ENCODE results near the gene CAMK2N2.

Gene CAMK2N2

DNA sequence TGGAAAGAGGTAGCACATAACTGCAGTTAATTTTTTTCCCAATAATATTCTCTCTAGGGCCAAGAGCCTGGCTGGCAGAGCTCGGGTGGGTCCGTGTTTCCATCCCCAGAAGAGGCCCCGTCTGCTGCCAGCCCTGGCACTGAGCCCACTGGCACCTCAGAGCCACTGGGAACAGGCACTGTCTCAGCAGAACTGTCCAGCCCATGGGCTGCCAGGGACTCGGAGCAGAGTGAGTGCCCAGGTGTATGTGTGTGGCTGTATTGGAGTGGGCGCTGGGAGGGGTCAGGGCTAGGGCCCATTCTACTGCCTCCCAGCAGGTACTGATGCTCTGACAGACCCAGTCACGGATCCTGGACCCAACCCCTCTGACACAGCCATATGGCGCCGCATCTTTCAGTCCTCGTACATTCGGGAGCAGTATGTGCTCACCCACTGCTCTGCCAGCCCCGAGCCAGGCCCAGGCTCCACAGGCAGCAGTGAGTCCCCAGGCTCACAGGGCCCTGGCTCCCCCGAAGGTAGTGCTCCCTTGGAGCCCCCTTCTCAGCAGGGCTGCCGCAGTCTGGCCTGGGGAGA is 23.0 kb downstream of the CAMK2N2 start:
- TF ChIP-seq, protein P1, sequence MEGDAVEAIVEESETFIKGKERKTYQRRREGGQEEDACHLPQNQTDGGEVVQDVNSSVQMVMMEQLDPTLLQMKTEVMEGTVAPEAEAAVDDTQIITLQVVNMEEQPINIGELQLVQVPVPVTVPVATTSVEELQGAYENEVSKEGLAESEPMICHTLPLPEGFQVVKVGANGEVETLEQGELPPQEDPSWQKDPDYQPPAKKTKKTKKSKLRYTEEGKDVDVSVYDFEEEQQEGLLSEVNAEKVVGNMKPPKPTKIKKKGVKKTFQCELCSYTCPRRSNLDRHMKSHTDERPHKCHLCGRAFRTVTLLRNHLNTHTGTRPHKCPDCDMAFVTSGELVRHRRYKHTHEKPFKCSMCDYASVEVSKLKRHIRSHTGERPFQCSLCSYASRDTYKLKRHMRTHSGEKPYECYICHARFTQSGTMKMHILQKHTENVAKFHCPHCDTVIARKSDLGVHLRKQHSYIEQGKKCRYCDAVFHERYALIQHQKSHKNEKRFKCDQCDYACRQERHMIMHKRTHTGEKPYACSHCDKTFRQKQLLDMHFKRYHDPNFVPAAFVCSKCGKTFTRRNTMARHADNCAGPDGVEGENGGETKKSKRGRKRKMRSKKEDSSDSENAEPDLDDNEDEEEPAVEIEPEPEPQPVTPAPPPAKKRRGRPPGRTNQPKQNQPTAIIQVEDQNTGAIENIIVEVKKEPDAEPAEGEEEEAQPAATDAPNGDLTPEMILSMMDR (IDR thresholded peaks at IDR 0.05; ENCODE audit: low read depth, low read length, missing control alignments): no peak
- DNase-seq (ENCODE audit: low read depth): no peak
- in situ Hi-C loops (cut with HindIII; ENCODE audit: low sequenced_read_pairs): loop anchor here (25.0 kb wide), 1 partner anchor 351 kb away; the partner anchor contains the start of gene PARL
- no peak overlapping the region for H3K4me3 ChIP-seq (ENCODE audit: low read depth, low read length)

DNA sequence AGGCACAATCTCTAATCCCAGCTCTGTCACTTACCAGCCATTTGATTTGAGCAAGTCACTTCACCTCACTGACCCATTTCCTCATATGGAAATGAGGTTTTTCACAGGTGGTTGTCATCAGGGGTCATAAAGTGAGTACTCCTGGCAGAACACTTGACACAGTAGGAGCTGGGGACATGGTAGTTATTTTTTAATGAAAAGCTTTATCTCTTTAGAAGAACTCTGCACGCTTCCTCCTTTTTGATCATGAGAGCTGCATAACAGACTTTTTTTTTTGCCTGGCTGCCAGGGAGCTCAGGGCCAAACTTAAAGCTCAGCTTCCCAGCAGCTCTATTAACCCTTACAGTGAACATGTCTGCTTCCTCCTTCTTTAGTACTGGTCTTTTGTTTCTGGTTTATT is 23.5 kb downstream of the CAMK2N2 start:
- H3K4me3 ChIP-seq (ENCODE audit: low read depth, low read length): no peak overlapping the region
- TF ChIP-seq, protein P1 (IDR thresholded peaks at IDR 0.05; ENCODE audit: low read depth, low read length, missing control alignments): no peak
- in situ Hi-C loops (cut with HindIII; ENCODE audit: low sequenced_read_pairs): loop anchor here (25.0 kb wide), 1 partner anchor 351 kb away; the partner anchor contains the start of gene PARL
- DNase-seq (ENCODE audit: low read depth): no peak

DNA sequence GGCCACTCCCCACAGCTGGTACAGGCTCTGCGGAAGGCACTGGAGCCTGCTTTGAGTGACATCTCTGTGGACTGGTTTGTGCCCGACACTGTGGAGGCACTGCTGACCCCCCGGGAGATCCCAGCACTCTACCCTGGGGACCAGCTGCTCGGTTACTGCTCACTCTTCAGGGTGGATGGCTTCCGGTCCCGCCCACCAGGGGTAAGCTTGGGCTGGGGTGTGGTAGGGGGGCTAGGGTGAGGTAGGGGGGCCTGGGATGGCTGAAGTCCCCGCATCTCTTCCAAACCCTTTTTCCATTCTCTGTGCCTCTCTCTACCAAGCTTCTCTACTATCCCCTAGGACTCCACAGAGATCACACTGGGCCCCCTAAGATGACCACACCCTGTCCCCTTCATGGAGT is 24.1 kb downstream of the CAMK2N2 start:
- DNase-seq (ENCODE audit: low read depth): no peak
- TF ChIP-seq, protein P1 (IDR thresholded peaks at IDR 0.05; ENCODE audit: low read depth, low read length, missing control alignments): no peak
- no peak overlapping the region for H3K4me3 ChIP-seq (ENCODE audit: low read depth, low read length)
- in situ Hi-C loops (cut with HindIII; ENCODE audit: low sequenced_read_pairs): loop anchor here (25.0 kb wide), 1 partner anchor 350 kb away; the partner anchor contains the start of gene PARL

DNA sequence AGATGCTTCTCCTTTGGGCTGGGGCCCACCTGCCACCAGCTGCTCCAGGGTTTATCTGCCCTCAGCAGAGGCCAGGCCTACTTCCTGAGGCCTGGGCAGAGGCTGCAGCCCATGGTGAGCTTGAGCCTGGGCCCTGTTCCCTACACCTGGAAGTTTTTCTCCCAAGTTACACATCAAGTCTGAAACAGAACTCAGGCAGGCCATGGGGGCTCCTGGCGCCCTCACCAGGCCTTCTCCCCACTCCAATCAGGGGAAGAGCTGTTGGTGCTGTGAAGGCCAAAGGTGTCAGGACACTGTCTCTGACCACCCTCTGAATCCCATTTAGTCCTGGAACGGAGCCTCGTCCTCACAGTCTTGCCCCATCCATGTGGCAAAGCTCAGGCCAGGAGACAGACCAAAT is 24.7 kb downstream of the CAMK2N2 start:
- TF ChIP-seq, protein P1 (IDR thresholded peaks at IDR 0.05; ENCODE audit: low read depth, low read length, missing control alignments): no peak
- no peak overlapping the region for H3K4me3 ChIP-seq (ENCODE audit: low read depth, low read length)
- DNase-seq (ENCODE audit: low read depth): no peak
- in situ Hi-C loops (cut with HindIII; ENCODE audit: low sequenced_read_pairs): loop anchor here (25.0 kb wide), 1 partner anchor 349 kb away; the partner anchor contains the start of gene PARL

DNA sequence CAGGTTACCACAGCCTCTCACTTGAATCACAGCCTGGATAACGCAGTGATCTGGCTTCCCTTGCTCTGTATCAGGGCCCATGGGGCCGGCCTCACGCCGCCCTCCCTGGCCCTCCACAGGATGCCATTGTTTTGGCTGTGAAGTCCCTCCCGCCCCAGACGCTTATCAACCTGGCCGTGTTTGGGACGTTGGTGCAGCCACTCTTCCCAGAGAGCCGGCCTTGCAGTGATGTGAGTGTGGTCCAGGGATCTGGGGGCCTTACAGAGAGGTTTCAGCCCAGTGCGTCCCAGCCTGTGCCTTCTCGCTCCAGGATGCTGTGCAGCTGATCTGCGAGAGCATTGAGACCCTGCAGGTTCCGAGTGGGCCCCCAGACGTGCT is 25.3 kb downstream of the CAMK2N2 start:
- in situ Hi-C loops (cut with HindIII; ENCODE audit: low sequenced_read_pairs): loop anchor here (25.0 kb wide), 1 partner anchor 349 kb away; the partner anchor contains the start of gene PARL
- no peak overlapping the region for H3K4me3 ChIP-seq (ENCODE audit: low read depth, low read length)
- DNase-seq (ENCODE audit: low read depth): no peak
- TF ChIP-seq, protein P1 (IDR thresholded peaks at IDR 0.05; ENCODE audit: low read depth, low read length, missing control alignments): no peak

DNA sequence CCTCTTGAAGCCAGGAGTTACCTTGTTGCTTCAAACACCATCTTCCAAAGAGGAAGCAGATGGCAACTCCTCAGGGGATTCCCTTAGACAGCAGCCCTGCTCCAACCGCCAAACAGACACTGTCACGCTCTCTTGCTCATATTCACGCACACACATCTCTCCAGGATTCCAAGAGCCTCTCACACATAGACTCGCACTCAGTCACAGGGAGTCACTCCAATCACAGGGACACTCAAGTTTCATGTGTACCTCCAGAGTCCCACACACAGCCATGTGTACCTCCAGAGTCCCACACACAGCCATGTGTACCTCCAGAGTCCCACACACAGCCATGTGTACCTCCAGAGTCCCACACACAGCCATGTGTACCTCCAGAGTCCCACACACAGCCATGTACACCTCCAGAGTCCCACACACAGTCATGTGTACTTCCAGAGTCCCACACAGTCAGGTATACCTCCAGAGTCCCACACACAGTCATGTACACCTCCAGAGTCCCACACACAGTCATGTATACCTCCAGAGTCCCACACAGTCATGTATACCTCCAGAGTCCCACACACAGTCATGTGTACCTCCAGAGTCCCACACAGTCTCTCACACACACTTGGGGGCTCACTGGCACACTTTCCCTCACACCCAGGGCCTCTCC is 25.8 kb downstream of the CAMK2N2 start:
- no peak overlapping the region for H3K4me3 ChIP-seq (ENCODE audit: low read depth, low read length)
- TF ChIP-seq, protein P1 (IDR thresholded peaks at IDR 0.05; ENCODE audit: low read depth, low read length, missing control alignments): no peak
- in situ Hi-C loops (cut with HindIII; ENCODE audit: low sequenced_read_pairs): loop anchor here (25.0 kb wide), 1 partner anchor 348 kb away; the partner anchor contains the start of gene PARL
- no peak for DNase-seq (ENCODE audit: low read depth)

Data from astrocyte of the cerebellum (primary cell).